Large intestine (tissue), 3 donors: ENCODE data around the gene PHB1. TPM values are rescaled to one million over a fixed set of nuclear protein-coding genes. Genes with fewer than 3 reads are reported as not detected.
"Not testable (repeated sequence)": the region's sequence is repeated elsewhere in the genome, so short reads cannot be mapped to it uniquely, and the experiment has no call there.

Experiments used
- DNase-seq, 2 donors: peaks; one replicate each; pipeline versions ENCODE4 v3.0.0 to v3.0.0-alpha.2; 2013
- H3K27ac ChIP-seq: one replicate; pipeline ENCODE4 v1.5.1; 2013; ENCODE audit warnings: low read length
- H3K27me3 ChIP-seq: 2 replicates; pipeline ENCODE4 v1.6.1; 2013; ENCODE audit warnings: low read length; ENCODE audit not compliant: control insufficient read depth, insufficient read depth
- H3K36me3 ChIP-seq: 2 replicates; pipeline ENCODE4 v1.6.1; 2013; ENCODE audit warnings: low read length; ENCODE audit not compliant: control insufficient read depth, insufficient read depth
- H3K4me1 ChIP-seq: one replicate; pipeline ENCODE4 v1.6.1; 2013; ENCODE audit warnings: low read length; ENCODE audit not compliant: control insufficient read depth, insufficient read depth
- H3K4me3 ChIP-seq: one replicate; pipeline ENCODE4 v1.5.1; 2013; ENCODE audit warnings: low read length
- H3K9me3 ChIP-seq: one replicate; pipeline ENCODE4 v1.6.1; 2013; ENCODE audit warnings: mild to moderate bottlenecking, low read depth, low read length, moderate library complexity; ENCODE audit not compliant: control insufficient read depth
- WGBS: methylation state at CpG from one replicate; pipeline ENCODE4 v1.1.5; 2013; ENCODE audit warnings: low lambda C conversion rate; ENCODE audit not compliant: insufficient coverage; 5-methylcytosine and 5-hydroxymethylcytosine counted together
- polyA plus RNA-seq: library from polyadenylated mRNA; unstranded; fragments of 120-200 nt; gene quantifications from one replicate; pipeline ENCODE4 v1.2.1, GENCODE V29; 2013

Gene PHB1
- polyA plus RNA-seq, 1 donor, result 160 TPM

DNA sequence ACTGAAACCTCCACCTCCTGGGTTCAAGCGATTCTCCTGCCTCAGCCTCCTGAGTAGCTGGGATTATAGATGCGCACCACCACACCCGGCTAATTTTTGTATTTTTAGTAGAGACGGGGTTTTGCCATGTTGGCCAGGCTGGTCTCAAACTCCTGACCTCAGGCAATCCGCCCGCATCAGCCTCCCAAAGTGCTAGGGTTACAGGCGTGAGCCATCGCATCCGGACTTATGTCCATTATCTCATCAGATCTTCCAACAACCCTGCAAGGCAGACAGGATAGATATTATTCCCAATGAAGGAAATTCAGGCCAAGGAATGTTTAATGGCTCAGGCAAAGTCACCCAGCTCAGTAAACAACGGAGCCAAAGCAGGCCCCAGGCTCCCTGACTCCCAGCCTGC, 49.6 kb downstream of the PHB1 start:
- no CpG with 5 or more reads among the region's 10 CpGs for WGBS
- not testable (repeated sequence) for H3K4me1 ChIP-seq, H3K27me3 ChIP-seq, H3K4me3 ChIP-seq, H3K27ac ChIP-seq, H3K36me3 ChIP-seq, H3K9me3 ChIP-seq, DNase-seq

DNA sequence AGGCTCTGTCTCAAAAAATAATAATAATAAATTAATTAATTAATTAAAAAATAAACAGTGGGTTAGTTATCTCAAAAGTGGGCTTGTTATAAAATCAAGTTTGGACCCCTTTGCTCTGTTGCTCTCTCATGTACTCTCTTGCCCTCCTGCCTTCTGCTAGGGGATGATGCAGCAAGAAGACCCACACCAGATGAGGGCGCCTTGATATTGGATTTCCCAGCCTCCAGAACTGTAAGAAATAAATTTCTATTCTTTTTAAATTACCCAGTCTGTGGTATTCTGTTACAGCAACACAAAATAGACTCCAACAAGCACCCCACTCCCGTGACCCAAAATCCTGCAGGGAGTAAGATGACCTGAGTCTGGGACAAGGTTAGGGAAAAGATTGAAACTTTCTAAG, 50.6 kb downstream of the PHB1 start:
- no peak for DNase-seq
- Histone ChIP-seq H3K9me3 (no peaks in the 10 kb centered on the region), H3K27ac (no peak overlapping the region), H3K4me3 (no peak overlapping the region), H3K27me3 (no peaks in the 10 kb centered on the region), H3K4me1 (peaks cover 8% of the 10 kb centered on the region), H3K36me3 (no peaks in the 10 kb centered on the region)
- no CpG with 5 or more reads among the region's 2 CpGs for WGBS

DNA sequence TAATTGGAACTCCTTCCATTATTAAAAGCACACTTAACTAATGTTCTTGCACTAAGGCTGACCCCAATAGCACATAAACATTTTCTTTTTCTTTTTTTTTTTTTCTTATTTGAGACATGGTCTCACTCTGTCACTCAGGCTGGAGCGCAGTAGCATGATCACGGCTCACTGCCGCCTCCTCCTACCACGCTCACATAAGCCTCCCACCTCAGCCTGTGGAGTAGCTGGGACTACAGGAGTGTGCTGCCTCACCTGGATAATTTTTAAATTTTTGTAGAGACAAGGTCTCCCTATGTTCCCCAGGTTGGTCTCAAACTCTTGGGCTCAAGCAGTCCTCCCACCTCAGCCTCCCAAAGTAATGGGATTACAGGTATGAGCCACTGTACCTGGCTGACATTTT, 51.4 kb downstream of the PHB1 start:
- H3K36me3 ChIP-seq, result no peaks in the 10 kb centered on the region
- DNase-seq, result no peak
- no CpG with 5 or more reads among the region's 4 CpGs for WGBS
- no peaks in the 10 kb centered on the region for H3K9me3 ChIP-seq
- peaks cover 14% of the 10 kb centered on the region for H3K4me1 ChIP-seq
- no peak overlapping the region for H3K27ac ChIP-seq
- no peaks in the 10 kb centered on the region for H3K27me3 ChIP-seq
- no peak overlapping the region for H3K4me3 ChIP-seq

DNA sequence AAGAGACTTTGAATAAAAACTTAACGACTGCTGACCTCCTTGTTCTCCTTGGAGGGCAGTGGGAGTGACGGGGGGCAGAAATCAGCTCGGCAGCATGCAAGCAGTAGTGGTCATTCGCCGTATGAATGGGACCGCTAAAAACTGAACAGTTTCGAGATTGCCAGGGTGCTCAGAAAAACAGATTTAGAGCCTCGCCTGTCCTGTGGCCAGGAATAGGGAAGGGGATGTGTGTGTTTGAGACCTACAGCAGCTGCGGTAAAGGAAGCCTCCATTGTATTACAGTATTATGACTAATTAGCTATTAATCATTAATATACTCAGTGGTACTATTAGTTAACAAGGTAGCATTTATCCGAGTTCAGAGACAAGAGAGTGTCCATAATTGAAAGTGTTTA, 52.0 kb downstream of the PHB1 start:
- Histone ChIP-seq H3K27me3 (no peaks in the 10 kb centered on the region), H3K36me3 (no peaks in the 10 kb centered on the region), H3K27ac (peak overlapping the region; percentile 79), H3K9me3 (no peaks in the 10 kb centered on the region), H3K4me1 (peaks cover 18% of the 10 kb centered on the region), H3K4me3 (peak overlapping the region; percentile 48)
- 5% methylated on average over 4 of the region's 10 CpGs for WGBS
- DNase-seq, result no peak

DNA sequence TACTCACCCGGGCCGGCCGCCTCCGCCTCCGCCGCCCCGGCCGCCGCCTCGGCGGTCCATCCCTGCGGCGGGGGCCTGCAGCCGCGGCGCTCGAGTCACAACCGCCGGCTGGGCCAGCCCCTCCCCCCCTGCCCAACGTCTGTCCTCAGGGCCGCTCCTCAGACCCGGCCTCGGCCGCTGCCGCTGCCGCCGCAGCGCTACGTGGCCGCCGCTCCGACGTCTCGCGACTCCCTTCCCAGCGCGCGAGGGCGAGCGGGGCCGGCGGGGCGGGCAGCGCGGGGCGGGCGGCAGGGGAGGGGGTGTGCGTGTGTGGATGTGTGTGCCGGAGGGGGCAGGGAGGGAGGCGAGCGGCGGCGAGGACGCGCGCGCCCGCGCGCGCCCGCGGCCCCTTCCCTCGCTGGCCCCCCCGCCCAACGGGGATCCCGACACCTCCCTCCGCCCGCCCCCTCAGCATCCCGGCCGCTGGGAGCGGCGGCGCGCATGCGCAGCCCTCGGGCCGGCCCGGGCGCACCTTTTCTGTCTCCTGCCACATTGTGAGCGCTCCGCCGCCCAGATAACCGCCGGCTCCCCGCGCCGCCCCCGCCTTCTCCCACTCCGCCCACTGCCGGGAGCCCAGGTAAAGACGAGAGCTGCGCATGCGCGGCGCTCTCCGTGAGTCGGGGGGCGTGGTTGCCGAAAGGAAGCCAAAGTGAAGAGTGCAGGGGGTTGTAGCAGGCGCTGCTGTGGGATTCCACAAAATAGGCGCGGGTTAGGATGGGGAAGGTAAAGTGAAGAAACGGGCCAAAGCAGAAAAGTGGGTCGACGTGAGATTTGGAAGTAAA, 52.6 kb downstream of the PHB1 start, which contains the start of gene ZNF652:
Gene ZNF652 (minus strand): TSS at position 349 of the 821 bp plus-strand sequence. CDS start 44,525 bp downstream, outside the sequence.
- peak; percentile 97 to 98 for DNase-seq
- no peaks in the 10 kb centered on the region for H3K36me3 ChIP-seq
- 0% methylated on average over 4 of the region's 106 CpGs for WGBS
- peak within 1 kb of the TSS; percentile 79 for H3K27ac ChIP-seq
- no peaks in the 10 kb centered on the region for H3K27me3 ChIP-seq
- H3K4me3 ChIP-seq, result peak within 1 kb of the TSS; percentile 94
- H3K9me3 ChIP-seq, result no peaks in the 10 kb centered on the region
- peaks cover 19% of the 10 kb centered on the region for H3K4me1 ChIP-seq

DNA sequence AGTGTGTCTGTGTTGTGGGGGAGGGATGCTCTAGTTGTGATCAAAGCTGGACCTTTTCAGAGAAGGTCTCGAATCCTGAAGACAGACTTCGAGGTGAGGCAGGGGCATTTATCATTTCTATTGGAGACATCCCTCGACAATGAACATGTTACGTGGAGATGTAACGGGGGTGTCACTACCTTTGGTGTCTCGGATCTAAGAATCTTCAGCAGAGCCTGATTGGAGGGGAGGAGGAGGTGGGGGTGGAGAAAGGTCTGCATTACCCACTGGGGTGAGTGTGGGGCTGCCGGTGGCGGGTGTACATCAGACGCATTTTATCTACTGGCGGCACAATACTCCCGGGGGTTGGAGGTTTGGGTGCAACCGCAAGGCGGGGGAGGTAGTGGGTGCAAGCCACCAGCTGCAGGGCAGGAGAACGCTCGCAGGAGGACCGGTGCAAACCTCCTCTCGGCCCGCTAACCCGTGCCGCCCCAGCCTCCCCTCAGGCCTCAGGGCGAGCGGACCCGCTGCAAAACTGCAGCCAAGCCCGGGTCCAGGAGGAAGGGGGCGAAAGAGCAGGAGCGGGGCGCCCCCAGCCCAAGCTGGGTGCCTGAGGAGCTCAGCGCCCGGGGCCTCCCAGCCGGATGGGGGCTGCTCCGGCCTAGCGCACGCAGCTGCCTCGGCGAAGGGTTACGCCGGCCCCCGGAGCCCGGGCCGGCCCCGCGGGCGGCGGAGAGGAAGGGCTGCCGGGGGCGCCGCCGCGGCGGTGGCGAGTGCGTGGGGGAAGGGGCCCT, 53.4 kb downstream of the PHB1 start:
- H3K9me3 ChIP-seq, result no peaks in the 10 kb centered on the region
- no CpG with 5 or more reads among the region's 52 CpGs for WGBS
- peak; percentile 19 to 67 for DNase-seq
- H3K27me3 ChIP-seq, result no peaks in the 10 kb centered on the region
- peaks cover 19% of the 10 kb centered on the region for H3K4me1 ChIP-seq
- H3K36me3 ChIP-seq, result no peaks in the 10 kb centered on the region
- peak overlapping the region; percentile 94 for H3K4me3 ChIP-seq
- H3K27ac ChIP-seq, result peak overlapping the region; percentile 77

DNA sequence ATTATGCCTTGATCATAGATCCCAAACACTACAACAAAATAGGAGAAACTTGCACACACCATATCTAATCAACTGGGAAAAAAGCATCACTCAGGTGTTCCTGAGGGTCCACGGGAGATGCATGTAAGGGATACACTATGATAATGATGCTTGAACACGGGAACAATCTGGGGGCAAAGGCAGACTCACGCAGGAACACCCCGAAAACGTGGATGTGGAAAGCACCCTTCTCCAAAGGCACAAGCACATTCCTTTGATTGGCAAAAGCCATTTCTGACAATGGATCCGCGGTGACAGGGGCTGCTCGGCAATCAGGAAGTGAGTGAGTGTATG, 53.9 kb downstream of the PHB1 start:
- peak overlapping the region; percentile 77 for H3K27ac ChIP-seq
- no peaks in the 10 kb centered on the region for H3K27me3 ChIP-seq
- no peaks in the 10 kb centered on the region for H3K9me3 ChIP-seq
- no peaks in the 10 kb centered on the region for H3K36me3 ChIP-seq
- no peak for DNase-seq
- WGBS, result no CpG with 5 or more reads among the region's 8 CpGs
- peak overlapping the region; percentile 94 for H3K4me3 ChIP-seq
- peaks cover 19% of the 10 kb centered on the region for H3K4me1 ChIP-seq

DNA sequence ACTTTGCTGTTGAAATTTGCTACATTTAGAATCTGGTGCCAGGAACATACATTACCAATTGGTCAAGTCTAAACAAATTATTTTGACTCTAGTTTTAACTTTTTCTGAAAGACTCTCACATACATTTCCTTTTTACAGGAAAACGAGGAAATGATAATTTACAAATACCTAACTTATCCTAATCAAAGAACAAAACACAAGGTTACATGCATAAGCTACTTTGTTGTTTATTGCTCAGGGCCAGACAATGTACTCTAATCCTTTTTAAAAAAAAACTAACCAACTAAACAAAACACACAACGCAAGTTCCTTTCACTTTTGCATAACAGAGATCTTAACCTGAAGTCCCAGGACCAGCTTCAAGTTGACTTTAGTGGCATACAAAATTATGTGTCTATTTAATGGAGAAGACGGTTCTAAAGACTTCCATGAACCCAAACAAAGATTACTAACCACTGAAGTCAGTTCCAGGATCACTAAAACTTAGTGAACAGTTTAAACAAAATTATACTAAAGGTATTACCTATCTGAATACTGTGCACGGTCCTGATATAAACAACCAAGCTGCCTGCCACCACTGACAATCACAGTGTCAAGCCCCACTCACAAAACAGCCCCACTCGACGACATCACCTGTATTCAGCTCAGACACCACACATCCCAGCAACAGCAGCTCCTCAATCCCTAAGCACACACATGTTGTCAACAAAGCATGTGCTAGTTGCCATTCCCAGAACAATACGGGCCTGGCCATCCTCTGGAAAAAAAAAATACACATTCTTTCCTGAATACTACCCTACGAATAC, 54.5 kb downstream of the PHB1 start:
- peak in 1 of 2 donors; percentile 30 for DNase-seq
- no peaks in the 10 kb centered on the region for H3K27me3 ChIP-seq
- H3K27ac ChIP-seq, result peak overlapping the region; percentile 38
- H3K36me3 ChIP-seq, result no peaks in the 10 kb centered on the region
- H3K4me3 ChIP-seq, result peak overlapping the region; percentile 94
- no peaks in the 10 kb centered on the region for H3K9me3 ChIP-seq
- peaks cover 19% of the 10 kb centered on the region for H3K4me1 ChIP-seq
- WGBS, result 0% methylated on average over 2 of the region's 8 CpGs

DNA sequence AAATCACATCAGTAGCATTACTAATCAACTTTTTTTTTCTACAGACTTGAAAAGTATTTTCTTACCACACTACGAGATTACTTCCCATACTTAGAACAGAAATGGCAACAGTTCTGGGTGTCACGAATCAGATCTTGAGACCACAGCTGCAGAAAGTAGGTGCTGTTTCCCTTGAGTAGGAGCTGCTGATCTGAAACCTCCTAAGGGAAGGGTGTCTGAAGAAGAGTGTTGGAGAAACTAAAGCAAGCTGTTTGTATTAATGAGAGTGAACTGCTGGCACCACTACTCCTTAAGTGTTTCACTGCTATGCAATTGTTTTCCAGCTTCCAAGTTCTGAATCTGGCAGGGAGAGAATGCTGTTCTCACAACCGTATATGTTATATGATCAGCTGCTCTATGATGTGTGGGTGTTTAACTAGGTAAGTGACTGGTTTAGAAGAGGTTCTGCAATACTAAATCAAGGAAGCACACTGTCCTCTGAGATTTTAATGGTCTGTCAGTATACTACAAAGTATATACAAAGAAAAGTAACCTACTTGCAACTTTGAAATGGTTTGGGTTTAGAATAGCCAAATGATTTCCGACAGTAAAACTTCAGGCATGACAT, 55.9 kb downstream of the PHB1 start:
- Histone ChIP-seq H3K27ac (no peak overlapping the region), H3K4me1 (peaks cover 19% of the 10 kb centered on the region), H3K9me3 (no peaks in the 10 kb centered on the region), H3K36me3 (no peaks in the 10 kb centered on the region), H3K4me3 (no peak overlapping the region), H3K27me3 (no peaks in the 10 kb centered on the region)
- DNase-seq, result peak in 1 of 2 donors; percentile 20
- 71% methylated on average over 1 of the region's 4 CpGs for WGBS

DNA sequence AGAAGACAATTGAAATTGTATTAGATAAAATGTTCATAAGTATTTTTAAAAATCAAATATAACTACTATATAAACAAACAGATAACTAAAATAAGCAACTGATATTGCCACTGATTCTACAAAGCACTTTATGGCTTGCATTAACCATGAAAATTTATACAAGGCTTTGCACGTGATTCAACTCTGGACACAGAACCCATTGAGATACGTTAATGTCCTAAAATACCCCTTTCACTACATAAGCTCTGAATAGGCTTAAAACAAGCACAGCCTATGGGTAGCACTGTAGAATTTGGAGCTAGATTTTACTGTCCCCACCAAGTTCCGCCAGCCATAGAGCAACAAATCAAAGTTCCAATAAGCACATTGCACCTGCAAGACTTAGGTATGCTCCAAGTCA, 57.2 kb downstream of the PHB1 start:
- H3K27ac ChIP-seq, result no peak overlapping the region
- DNase-seq, result no peak
- no peaks in the 10 kb centered on the region for H3K36me3 ChIP-seq
- no peak overlapping the region for H3K4me3 ChIP-seq
- no CpG with 5 or more reads among the region's 3 CpGs for WGBS
- H3K4me1 ChIP-seq, result peaks cover 19% of the 10 kb centered on the region
- no peaks in the 10 kb centered on the region for H3K27me3 ChIP-seq
- H3K9me3 ChIP-seq, result no peaks in the 10 kb centered on the region
